ENCODE results near the gene RB1. TPM values are rescaled to one million over a fixed set of nuclear protein-coding genes. Genes with fewer than 3 reads are reported as not detected.

The RB1 gene
- total RNA-seq, 1 experiment from 2014 or later: 36.7 TPM

- Histone ChIP-seq H3K9me3 (ENCODE audit: control insufficient read depth in 1 of 2, insufficient read depth in 1 of 2, low read depth in 1 of 2, low read length in 2 of 2) (no peaks in the 10 kb centered on the region), H4K20me1 (ENCODE audit: insufficient read depth) (no peaks in the 10 kb centered on the region), H3K4me2 (ENCODE audit: low read length) (no peak overlapping the region), H2AFZ (ENCODE audit: low read depth, low read length, poor library complexity, severe bottlenecking) (no peak overlapping the region), H3K4me3 (replicated peaks in 1 of 2; ENCODE audit: low read depth in 1 of 2, low read length in 2 of 2) (no peak overlapping the region), H3K27me3 (ENCODE audit: insufficient read depth, low read length) (no peaks in the 10 kb centered on the region), H3K79me2 (ENCODE audit: insufficient read depth, low read length) (no peaks in the 10 kb centered on the region), H3K27ac (ENCODE audit: low read depth, low read length) (no peak overlapping the region), H3K9ac (ENCODE audit: low read length) (no peak overlapping the region), H3K4me1 (ENCODE audit: control insufficient read depth in 1 of 2, insufficient read depth in 2 of 2, low read length in 2 of 2) (no peaks in the 10 kb centered on the region), H3K36me3 (ENCODE audit: control insufficient read depth in 1 of 2, insufficient read depth in 2 of 2, low read length in 2 of 2) (no peaks in the 10 kb centered on the region), H3K9me2 (ENCODE audit: insufficient read depth) (no peaks in the 10 kb centered on the region)
- no peak for ATAC-seq
- ChIA-PET POLR2A (no interaction called here), RAD21 (ENCODE audit: low non-redundant PET in 1 of 2, low total read pairs in 2 of 2, uncharacterized antibody in 2 of 2, unreplicated experiment in 2 of 2) (no interaction called here), CTCF (no interaction called here)
- no TSS peak for BruUV-seq (replicated peaks)
- DNase-seq (ENCODE audit: low read depth, low spot score): no peak
- intact Hi-C loops (cut with micrococcal nuclease): no loop called here
- TF ChIP-seq MAX (IDR thresholded peaks at IDR 0.05): no peak
- no peak for TF ChIP-seq YY1 (IDR thresholded peaks at IDR 0.05; ENCODE audit: extremely low read depth, insufficient replicate concordance, low read depth, low read length)
- TF ChIP-seq, protein P1, sequence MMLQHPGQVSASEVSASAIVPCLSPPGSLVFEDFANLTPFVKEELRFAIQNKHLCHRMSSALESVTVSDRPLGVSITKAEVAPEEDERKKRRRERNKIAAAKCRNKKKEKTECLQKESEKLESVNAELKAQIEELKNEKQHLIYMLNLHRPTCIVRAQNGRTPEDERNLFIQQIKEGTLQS (IDR thresholded peaks at IDR 0.05): no peak
- no peak for TF ChIP-seq POLR2AphosphoS5 (IDR thresholded peaks at IDR 0.05; ENCODE audit: low read depth, low read length)
- TF ChIP-seq, protein P2, sequence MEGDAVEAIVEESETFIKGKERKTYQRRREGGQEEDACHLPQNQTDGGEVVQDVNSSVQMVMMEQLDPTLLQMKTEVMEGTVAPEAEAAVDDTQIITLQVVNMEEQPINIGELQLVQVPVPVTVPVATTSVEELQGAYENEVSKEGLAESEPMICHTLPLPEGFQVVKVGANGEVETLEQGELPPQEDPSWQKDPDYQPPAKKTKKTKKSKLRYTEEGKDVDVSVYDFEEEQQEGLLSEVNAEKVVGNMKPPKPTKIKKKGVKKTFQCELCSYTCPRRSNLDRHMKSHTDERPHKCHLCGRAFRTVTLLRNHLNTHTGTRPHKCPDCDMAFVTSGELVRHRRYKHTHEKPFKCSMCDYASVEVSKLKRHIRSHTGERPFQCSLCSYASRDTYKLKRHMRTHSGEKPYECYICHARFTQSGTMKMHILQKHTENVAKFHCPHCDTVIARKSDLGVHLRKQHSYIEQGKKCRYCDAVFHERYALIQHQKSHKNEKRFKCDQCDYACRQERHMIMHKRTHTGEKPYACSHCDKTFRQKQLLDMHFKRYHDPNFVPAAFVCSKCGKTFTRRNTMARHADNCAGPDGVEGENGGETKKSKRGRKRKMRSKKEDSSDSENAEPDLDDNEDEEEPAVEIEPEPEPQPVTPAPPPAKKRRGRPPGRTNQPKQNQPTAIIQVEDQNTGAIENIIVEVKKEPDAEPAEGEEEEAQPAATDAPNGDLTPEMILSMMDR (IDR thresholded peaks at IDR 0.05 in 2 of 3, conservative IDR thresholded peaks at IDR 0.05 in 1 of 3; ENCODE audit: borderline replicate concordance in 1 of 3, insufficient read depth in 1 of 3, low read depth in 2 of 3, low read length in 2 of 3): no peak
- no peak for TF ChIP-seq RAD21 (IDR thresholded peaks at IDR 0.05; ENCODE audit: low read depth)
- no peak for TF ChIP-seq EZH2 (IDR thresholded peaks at IDR 0.05)
- TF ChIP-seq, protein P3, sequence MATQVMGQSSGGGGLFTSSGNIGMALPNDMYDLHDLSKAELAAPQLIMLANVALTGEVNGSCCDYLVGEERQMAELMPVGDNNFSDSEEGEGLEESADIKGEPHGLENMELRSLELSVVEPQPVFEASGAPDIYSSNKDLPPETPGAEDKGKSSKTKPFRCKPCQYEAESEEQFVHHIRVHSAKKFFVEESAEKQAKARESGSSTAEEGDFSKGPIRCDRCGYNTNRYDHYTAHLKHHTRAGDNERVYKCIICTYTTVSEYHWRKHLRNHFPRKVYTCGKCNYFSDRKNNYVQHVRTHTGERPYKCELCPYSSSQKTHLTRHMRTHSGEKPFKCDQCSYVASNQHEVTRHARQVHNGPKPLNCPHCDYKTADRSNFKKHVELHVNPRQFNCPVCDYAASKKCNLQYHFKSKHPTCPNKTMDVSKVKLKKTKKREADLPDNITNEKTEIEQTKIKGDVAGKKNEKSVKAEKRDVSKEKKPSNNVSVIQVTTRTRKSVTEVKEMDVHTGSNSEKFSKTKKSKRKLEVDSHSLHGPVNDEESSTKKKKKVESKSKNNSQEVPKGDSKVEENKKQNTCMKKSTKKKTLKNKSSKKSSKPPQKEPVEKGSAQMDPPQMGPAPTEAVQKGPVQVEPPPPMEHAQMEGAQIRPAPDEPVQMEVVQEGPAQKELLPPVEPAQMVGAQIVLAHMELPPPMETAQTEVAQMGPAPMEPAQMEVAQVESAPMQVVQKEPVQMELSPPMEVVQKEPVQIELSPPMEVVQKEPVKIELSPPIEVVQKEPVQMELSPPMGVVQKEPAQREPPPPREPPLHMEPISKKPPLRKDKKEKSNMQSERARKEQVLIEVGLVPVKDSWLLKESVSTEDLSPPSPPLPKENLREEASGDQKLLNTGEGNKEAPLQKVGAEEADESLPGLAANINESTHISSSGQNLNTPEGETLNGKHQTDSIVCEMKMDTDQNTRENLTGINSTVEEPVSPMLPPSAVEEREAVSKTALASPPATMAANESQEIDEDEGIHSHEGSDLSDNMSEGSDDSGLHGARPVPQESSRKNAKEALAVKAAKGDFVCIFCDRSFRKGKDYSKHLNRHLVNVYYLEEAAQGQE (IDR thresholded peaks at IDR 0.05; ENCODE audit: low read depth): no peak
- TF ChIP-seq SIN3A (IDR thresholded peaks at IDR 0.05; ENCODE audit: low read depth): no peak
- no peak for TF ChIP-seq ZFX (IDR thresholded peaks at IDR 0.05)
- no peak for TF ChIP-seq TCF7L2 (IDR thresholded peaks at IDR 0.05; ENCODE audit: borderline replicate concordance, extremely low read depth, insufficient read depth, insufficient read length)
- no peak for TF ChIP-seq FOSL1 (IDR thresholded peaks at IDR 0.05; ENCODE audit: low read depth)
- no peak for TF ChIP-seq SRF (IDR thresholded peaks at IDR 0.05; ENCODE audit: low read depth)
Observed at GRCh38 chr13:48404952-48405351, 101.4 kb downstream of the RB1 start.
